NCI-H128 (cell line): Measurements from ENCODE around the gene ITPR1.

Experiments
- DNase-seq: peaks from one replicate; lab custom pipeline; 2025; ENCODE audit not compliant: unreplicated experiment; lab: John Stamatoyannopoulos, UW

The ITPR1 gene

GRCh38 chr3:4564928-4565586 is 71.9 kb downstream of the ITPR1 start:
- no peak for DNase-seq

DNA sequence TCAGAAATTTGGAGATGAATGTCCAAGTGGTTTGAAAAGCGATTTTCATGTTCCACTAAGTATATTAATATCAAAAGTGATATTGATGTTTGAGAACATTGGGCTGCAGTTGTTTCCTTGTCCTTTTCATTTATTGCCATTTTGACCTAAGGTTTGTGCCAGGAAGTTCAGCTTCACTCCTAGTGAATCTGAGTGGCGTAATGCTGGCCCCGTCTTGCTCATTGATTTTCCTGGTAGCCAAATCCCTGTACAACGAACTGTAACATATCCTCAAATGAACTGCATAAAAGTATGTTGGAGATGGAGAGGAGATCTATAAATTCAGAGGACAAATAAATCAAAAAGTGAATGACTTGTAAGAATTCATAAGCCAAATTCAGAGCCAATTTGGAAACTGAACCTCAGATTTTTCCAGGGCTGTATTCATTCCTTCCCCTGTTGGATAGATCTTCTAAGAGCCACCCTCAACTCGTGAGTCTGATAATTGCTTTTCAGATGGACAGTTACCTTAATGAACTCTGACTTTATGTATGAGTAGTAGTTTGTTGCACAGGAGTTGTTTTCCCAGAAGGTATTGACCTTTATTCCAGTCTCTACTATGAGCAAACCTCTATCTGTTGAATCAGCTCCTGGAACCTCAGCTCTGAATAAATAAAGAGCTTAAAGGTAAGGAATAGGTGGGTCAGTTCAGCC is 72.8 kb downstream of the ITPR1 start:
- no peak for DNase-seq

GRCh38 chr3:4568841-4569240 is 75.7 kb downstream of the ITPR1 start:
- no peak for DNase-seq

DNA sequence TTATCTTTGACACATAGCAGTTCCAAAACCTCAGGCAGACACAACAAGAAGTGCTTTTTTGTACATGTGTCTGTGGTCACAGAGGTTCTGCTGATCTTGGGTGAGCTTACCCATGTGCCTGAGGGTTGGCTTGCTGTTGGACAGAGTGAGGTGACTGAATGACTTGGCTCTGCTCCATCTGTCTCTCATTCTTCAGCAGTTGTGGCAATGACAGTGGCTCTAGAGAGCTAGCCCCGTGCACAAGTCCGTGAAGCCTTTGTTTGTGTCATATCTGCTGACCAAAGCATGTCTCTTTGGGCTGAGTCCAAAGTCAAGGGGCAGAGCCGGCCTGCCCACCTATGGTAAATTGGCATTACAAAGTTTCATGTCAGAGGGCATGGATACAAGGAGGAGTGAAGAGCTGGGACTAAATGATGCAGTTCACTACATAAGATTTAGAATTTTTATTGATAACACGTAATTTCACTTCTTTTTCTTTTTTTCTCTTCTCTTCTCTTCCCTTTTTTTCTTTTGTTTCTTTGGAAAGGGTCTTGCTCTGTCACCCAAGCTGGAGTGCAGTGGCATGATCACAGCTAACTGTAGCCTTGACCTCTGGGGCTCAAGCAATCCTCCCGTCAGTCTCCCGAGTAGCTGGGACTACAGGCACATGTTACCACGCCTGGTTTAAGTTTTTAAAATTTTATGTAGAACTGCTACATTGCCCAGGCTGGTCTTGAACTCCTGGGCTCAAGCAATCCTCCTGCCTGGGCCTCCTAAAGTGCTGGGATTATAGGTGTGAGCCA is 77.9 kb downstream of the ITPR1 start:
- no peak for DNase-seq

- no peak for DNase-seq
These were observed 78.7 kb downstream of the ITPR1 start for GRCh38 chr3:4571690-4572334.

DNA sequence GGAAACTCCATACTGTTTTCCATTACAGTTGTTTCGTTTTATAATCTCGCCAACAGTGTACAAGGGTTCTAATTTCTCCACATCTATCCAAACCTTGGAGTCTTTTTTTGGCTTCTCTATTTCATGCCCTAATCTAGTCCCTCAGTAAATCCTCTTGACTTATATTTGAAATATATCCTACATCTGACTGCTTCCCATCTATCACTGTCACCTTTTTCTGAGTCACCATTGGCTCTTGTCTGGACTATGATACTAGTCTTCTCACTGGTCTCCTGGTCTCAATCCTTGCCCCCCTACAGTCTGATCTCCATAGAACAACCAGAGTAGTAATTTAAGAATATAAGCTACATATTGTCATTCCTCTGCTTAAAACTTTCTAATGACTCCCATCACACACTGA is 80.0 kb downstream of the ITPR1 start:
- no peak for DNase-seq

- no peak for DNase-seq
These were observed 81.3 kb downstream of the ITPR1 start for GRCh38 chr3:4574426-4574965.

GRCh38 chr3:4575381-4575780 is 82.2 kb downstream of the ITPR1 start:
- DNase-seq: no peak

DNA sequence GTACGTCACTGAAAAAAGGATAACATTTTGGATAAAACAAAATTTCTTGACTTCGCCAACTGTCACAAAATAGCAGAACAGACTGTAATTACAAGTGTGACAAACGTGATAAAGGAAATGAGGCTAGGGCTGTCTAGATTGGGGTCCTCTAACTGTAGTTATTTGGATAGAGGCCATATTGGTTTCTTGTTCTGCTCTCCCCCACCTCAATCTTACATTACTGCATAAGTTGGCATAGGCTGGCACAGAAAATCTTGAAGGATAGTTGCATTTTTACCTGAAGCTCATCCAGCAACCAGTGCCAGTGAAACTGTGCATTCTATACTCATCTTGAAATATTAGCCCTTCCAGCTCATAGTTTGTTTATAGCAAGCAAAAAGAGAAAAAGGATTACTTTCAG is 84.6 kb downstream of the ITPR1 start:
- no peak for DNase-seq

- DNase-seq: no peak
These were observed 87.4 kb downstream of the ITPR1 start for GRCh38 chr3:4580346-4581123.

DNA sequence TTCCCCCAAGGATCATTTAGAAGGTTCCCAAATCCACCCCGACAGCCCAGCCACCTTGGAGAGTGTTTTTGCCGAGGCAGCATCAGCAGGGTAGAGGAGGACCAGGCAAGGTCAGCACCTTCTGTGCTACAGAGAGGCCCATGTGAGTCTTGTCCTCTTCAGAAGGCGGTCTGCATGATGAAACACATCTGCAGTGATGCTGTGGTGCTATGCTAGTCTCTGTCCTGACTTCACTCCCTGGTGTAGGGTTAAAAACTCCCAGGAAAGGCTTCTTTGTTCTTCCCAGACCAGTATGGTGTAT is 87.9 kb downstream of the ITPR1 start:
- DNase-seq: no peak

GRCh38 chr3:4581498-4581897 is 88.3 kb downstream of the ITPR1 start:
- DNase-seq: no peak

- no peak for DNase-seq
These were observed 88.9 kb downstream of the ITPR1 start for GRCh38 chr3:4581920-4582611.

- no peak for DNase-seq
These were observed 89.5 kb downstream of the ITPR1 start for GRCh38 chr3:4582624-4583023.

- DNase-seq: no peak
These were observed 90.3 kb downstream of the ITPR1 start for GRCh38 chr3:4583416-4583815.

DNA sequence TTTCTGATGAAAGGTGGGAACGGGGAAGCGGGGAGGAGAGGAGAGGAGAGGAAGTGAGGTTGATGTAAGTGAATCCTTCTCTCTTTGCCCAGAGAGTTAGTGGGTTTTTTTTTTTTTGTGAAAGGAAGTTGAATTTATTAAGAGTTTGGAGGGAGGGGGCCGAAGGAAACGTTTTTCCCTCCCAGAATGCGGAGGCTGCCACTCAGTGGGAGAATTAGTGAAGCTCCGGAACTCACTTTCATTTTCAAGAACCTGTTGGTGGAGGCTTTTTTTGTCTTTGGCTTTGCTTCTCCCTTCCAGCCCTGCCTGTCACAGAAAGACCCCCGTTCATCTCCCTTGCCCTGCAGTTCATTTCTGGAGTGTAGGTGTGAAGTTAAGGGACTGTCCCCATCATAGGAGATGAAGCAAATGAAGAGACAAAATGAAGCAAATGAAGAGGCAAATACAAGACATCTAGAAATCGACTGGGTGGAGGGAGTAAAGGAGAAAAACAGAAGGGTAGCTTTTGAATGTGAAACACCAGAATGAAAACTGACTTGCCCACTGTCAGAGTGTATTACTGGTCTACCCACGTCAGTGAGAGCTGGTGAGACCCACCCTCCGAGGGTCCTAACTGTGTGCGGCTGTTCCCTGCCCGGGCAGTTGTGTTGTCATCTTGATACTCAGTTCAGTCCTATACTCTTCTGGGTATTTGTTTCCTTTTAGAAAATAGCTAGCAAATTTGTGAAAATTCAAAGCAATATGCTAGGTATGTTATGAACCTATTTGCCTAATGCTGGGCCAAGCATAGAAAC is 91.5 kb downstream of the ITPR1 start:
- no peak for DNase-seq

DNA sequence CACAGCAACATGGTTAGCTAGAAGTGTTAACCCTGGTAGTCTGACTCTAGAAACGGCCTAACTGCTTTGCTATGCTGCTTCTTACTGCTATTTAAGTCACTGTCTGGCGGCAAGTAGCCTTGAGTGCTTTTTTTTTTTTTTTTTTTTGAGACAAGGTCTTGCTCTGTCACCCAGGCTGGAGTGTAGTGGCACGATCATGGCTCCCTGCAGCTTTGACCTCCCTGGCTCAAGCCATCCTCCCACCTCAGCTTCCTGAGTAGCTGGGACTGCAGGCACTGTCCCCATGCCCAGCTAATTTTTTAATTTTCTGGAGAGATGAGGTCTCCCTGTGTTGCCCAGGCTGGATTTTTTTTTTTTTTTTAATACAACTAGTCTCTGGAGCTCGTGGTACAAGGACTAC is 93.2 kb downstream of the ITPR1 start:
- DNase-seq: no peak

GRCh38 chr3:4587061-4587837 is 94.1 kb downstream of the ITPR1 start:
- no peak for DNase-seq

- no peak for DNase-seq
These were observed 94.6 kb downstream of the ITPR1 start for GRCh38 chr3:4587838-4588105.
